Upper lobe of left lung (tissue), 4 donors: ENCODE measurements around the gene LILRB3.

Experiments used
- CTCF ChIP-seq, 6 experiments: fragments of 450-650 bp in 4 of 6; fragments of 200-600 bp in 2 of 6; sonication (generic) in 2 of 6; IDR thresholded peaks; one replicate each; pipeline ENCODE4 v1.5.1; 2016 to 2019; ENCODE audit warnings: antibody characterized with exemption in 6 of 6
- POLR2AphosphoS5 ChIP-seq, 2 donors: sonication (generic); formaldehyde crosslinking; IDR thresholded peaks; one replicate each; pipeline ENCODE4 v1.5.1; 2017; ENCODE audit warnings: antibody characterized with exemption in 2 of 2

- no peak for TF ChIP-seq CTCF (IDR thresholded peaks at IDR 0.05)
- TF ChIP-seq POLR2AphosphoS5 (IDR thresholded peaks at IDR 0.05) = no peak
Measured at GRCh38 chr19:54254195-54254906, 31.5 kb upstream of the LILRB3 start.
